Neural progenitor cell (in vitro differentiated cells): ENCODE data around the gene RAPGEF4. TPM values are rescaled to one million over a fixed set of nuclear protein-coding genes. Genes with fewer than 3 reads are reported as not detected.

Experiments
- DNase-seq: peaks from one replicate; pipeline ENCODE4 v3.0.0-alpha.2; 2016; ENCODE audit warnings: low spot score
- H2AFZ ChIP-seq: fragments of 200-600 bp; sonication (generic); replicated peaks from 2 replicates; pipeline ENCODE4 v1.6.1; 2016; ENCODE audit warnings: antibody characterized with exemption
- H3F3A ChIP-seq: fragments of 200-600 bp; sonication (generic); 2 replicates; pipeline ENCODE4 v1.6.1; 2016; ENCODE audit warnings: antibody characterized with exemption, low read depth
- H3K27ac ChIP-seq: fragments of 200-600 bp; sonication (generic); 2 replicates; pipeline ENCODE4 v1.5.1; 2016; ENCODE audit warnings: mild to moderate bottlenecking
- H3K27me3 ChIP-seq: fragments of 200-600 bp; sonication (generic); 2 replicates; pipeline ENCODE4 v1.6.1; 2016; ENCODE audit warnings: mild to moderate bottlenecking, moderate library complexity
- H3K36me3 ChIP-seq: fragments of 200-600 bp; sonication (generic); 2 replicates; pipeline ENCODE4 v1.5.1; 2016
- H3K4me1 ChIP-seq: fragments of 200-600 bp; sonication (generic); 2 replicates; pipeline ENCODE4 v1.6.1; 2016; ENCODE audit warnings: mixed run types
- H3K4me2 ChIP-seq: fragments of 200-600 bp; sonication (generic); 2 replicates; pipeline ENCODE4 v1.6.1; 2016
- H3K4me3 ChIP-seq: fragments of 200-600 bp; sonication (generic); 2 replicates; pipeline ENCODE4 v1.5.1; 2016
- H3K79me2 ChIP-seq: fragments of 200-600 bp; sonication (generic); 2 replicates; pipeline ENCODE4 v1.6.1; 2016; ENCODE audit warnings: low read depth
- H3K9ac ChIP-seq: fragments of 200-600 bp; sonication (generic); 2 replicates; pipeline ENCODE4 v1.6.1; 2016
- H3K9me3 ChIP-seq: fragments of 200-600 bp; sonication (generic); 2 replicates; pipeline ENCODE4 v1.5.1; 2016; ENCODE audit warnings: low read depth
- H4K20me1 ChIP-seq: fragments of 200-600 bp; sonication (generic); 2 replicates; pipeline ENCODE4 v1.6.1; 2016; ENCODE audit warnings: low read depth
- H3K27ac Mint-ChIP-seq: 3 replicates; pipeline ENCODE4 v1.8.0; 2021; ENCODE audit warnings: mixed read lengths
- H3K27me3 Mint-ChIP-seq: 2 replicates; pipeline ENCODE4 v1.8.0; 2022; ENCODE audit warnings: low read depth, mild to moderate bottlenecking, inconsistent platforms, moderate library complexity, mixed read lengths; ENCODE audit not compliant: insufficient read depth
- H3K36me3 Mint-ChIP-seq: 3 replicates; pipeline ENCODE4 v1.8.0; 2021; ENCODE audit warnings: mixed read lengths
- H3K4me1 Mint-ChIP-seq: 3 replicates; pipeline ENCODE4 v1.8.0; 2021; ENCODE audit warnings: mixed read lengths
- H3K4me3 Mint-ChIP-seq: 3 replicates; pipeline ENCODE4 v1.8.0; 2021; ENCODE audit warnings: mild to moderate bottlenecking, moderate library complexity, mixed read lengths
- H3K9me3 Mint-ChIP-seq: 3 replicates; pipeline ENCODE4 v1.8.0; 2020; ENCODE audit warnings: mixed read lengths
- CTCF ChIP-seq: fragments of 200-600 bp; sonication (generic); IDR thresholded peaks from 2 replicates; pipeline ENCODE4 v1.5.1; 2017; ENCODE audit warnings: antibody characterized with exemption, mild to moderate bottlenecking
- EZH2 ChIP-seq: fragments of 200-600 bp; sonication (generic); IDR thresholded peaks from 2 replicates; pipeline ENCODE4 v1.6.1; 2017; ENCODE audit warnings: antibody characterized with exemption, mild to moderate bottlenecking, moderate library complexity
- EZH2phosphoT487 ChIP-seq: fragments of 200-600 bp; sonication (generic); IDR thresholded peaks from 2 replicates; pipeline ENCODE4 v1.6.1; 2017; ENCODE audit warnings: antibody characterized with exemption
- total RNA-seq: library from RNA; depleted of rRNA; stranded (reverse); fragments of >200 nt; gene quantifications from 2 replicates; pipeline ENCODE4 v1.2.3, GENCODE V29; 2015; ENCODE audit warnings: low replicate concordance

RAPGEF4 gene
- total RNA-seq, 1 donor from 2014 or later = 1.8 TPM

DNA sequence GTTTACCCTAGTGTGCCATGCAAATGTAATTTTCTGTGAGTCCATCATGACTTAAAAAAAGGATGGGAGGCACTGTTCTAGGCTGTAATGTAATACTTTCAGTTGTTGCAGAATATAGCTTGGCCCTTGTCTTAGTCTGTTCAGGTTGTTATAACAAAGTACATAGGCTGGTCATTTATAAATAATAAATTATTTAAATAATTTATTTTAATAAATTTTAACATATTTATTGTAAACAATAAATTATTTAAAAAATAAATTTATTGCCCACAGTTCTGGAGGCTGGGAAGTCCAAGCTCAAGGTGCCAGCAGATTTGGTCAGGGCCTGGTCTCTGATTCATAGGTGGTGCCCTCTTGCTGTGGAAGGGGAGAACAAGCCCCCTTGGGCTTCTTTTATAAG is 35.2 kb downstream of the RAPGEF4 start:
- Histone ChIP-seq H3K27me3 (no peaks in the 10 kb centered on the region), H3K9me3 (no peaks in the 10 kb centered on the region), H3K27ac (no peak overlapping the region), H3F3A (no peaks in the 10 kb centered on the region), H3K9ac (no peak overlapping the region), H3K4me2 (no peak overlapping the region), H3K4me3 (no peak overlapping the region), H3K79me2 (no peaks in the 10 kb centered on the region), H3K36me3 (no peaks in the 10 kb centered on the region), H2AFZ (no peak overlapping the region), H3K4me1 (no peaks in the 10 kb centered on the region), H4K20me1 (no peaks in the 10 kb centered on the region)
- TF ChIP-seq EZH2phosphoT487 (no peak), EZH2 (no peak), CTCF (no peak)
- Mint-ChIP-seq H3K4me3 (no peak overlapping the region), H3K27me3 (peaks cover 2% of the 10 kb centered on the region), H3K27ac (no peak overlapping the region), H3K4me1 (no peaks in the 10 kb centered on the region), H3K36me3 (no peaks in the 10 kb centered on the region), H3K9me3 (no peaks in the 10 kb centered on the region)
- DNase-seq = no peak

DNA sequence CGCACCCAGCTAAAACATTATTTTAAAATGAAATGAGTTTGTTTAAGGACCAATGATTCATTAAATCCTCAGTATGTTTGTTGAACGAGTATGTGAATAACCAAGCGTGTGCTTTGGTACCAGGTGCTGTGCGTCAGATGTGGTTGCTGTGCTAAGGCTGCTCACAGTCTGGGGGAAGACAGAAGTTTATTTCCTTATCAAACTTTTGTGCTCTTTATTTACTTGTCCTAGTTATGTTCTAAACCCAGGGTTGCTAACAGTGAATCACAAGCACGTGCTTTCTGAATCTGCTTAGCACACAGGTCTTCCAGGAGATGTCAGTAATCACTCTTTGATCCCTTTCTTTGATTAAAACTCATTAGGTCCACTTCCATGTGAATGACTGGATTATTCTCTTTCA is 37.0 kb downstream of the RAPGEF4 start:
- TF ChIP-seq CTCF = no peak
- TF ChIP-seq EZH2phosphoT487 = no peak
- no peak for TF ChIP-seq EZH2
- Histone ChIP-seq H4K20me1 (no peaks in the 10 kb centered on the region), H3K79me2 (no peaks in the 10 kb centered on the region), H2AFZ (no peak overlapping the region), H3K9ac (no peak overlapping the region), H3K4me1 (no peaks in the 10 kb centered on the region), H3F3A (no peaks in the 10 kb centered on the region), H3K9me3 (no peaks in the 10 kb centered on the region), H3K27ac (no peak overlapping the region), H3K27me3 (no peaks in the 10 kb centered on the region), H3K4me2 (no peak overlapping the region), H3K4me3 (no peak overlapping the region), H3K36me3 (no peaks in the 10 kb centered on the region)
- Mint-ChIP-seq H3K27me3 (peaks cover 3% of the 10 kb centered on the region), H3K4me1 (no peaks in the 10 kb centered on the region), H3K36me3 (no peaks in the 10 kb centered on the region), H3K27ac (no peak overlapping the region), H3K4me3 (no peak overlapping the region), H3K9me3 (peaks cover 4% of the 10 kb centered on the region)
- no peak for DNase-seq

- DNase-seq = no peak
Observed at GRCh38 chr2:172774302-172774701, 38.7 kb downstream of the RAPGEF4 start.

More at GRCh38 chr2:172774302-172774701, 38.7 kb downstream of the RAPGEF4 start:
- no peaks in the 10 kb centered on the region for H3K4me1 Mint-ChIP-seq
- Histone ChIP-seq H2AFZ (no peak overlapping the region), H3F3A (no peaks in the 10 kb centered on the region), H3K27me3 (no peaks in the 10 kb centered on the region), H3K27ac (no peak overlapping the region), H3K9ac (no peak overlapping the region), H3K36me3 (no peaks in the 10 kb centered on the region), H3K4me3 (no peak overlapping the region), H4K20me1 (no peaks in the 10 kb centered on the region), H3K79me2 (no peaks in the 10 kb centered on the region), H3K9me3 (no peaks in the 10 kb centered on the region), H3K4me2 (no peak overlapping the region), H3K4me1 (no peaks in the 10 kb centered on the region)
- H3K27ac Mint-ChIP-seq = no peak overlapping the region
- TF ChIP-seq CTCF = no peak
- no peak for TF ChIP-seq EZH2
- no peak for TF ChIP-seq EZH2phosphoT487
- H3K27me3 Mint-ChIP-seq = peaks cover 3% of the 10 kb centered on the region
- H3K36me3 Mint-ChIP-seq = no peaks in the 10 kb centered on the region
- H3K4me3 Mint-ChIP-seq = no peak overlapping the region
- peaks cover 4% of the 10 kb centered on the region for H3K9me3 Mint-ChIP-seq
